Measurements from ENCODE around the gene PPARD. TPM values are rescaled to one million over a fixed set of nuclear protein-coding genes. Genes with fewer than 3 reads are reported as not detected.

Gene PPARD
- polyA plus RNA-seq, 4 donors = 20.5 to 30.5 (median 26.6) TPM

GRCh38 chr6:35351422-35351821, 9.1 kb downstream of the PPARD start:
- no peak for DNase-seq (ENCODE audit: low read depth in 4 of 4, low spot score in 2 of 4)

GRCh38 chr6:35352735-35353134, 10.4 kb downstream of the PPARD start:
- no peak for DNase-seq (ENCODE audit: low read depth in 4 of 4, low spot score in 2 of 4)

GRCh38 chr6:35354361-35355135, 12.2 kb downstream of the PPARD start:
- DNase-seq (ENCODE audit: low read depth in 4 of 4, low spot score in 2 of 4) = no peak

GRCh38 chr6:35356391-35356790, 14.0 kb downstream of the PPARD start:
- DNase-seq (ENCODE audit: low read depth in 4 of 4, low spot score in 2 of 4) = no peak

GRCh38 chr6:35357677-35358076, 15.3 kb downstream of the PPARD start:
- DNase-seq (ENCODE audit: low read depth in 4 of 4, low spot score in 2 of 4) = no peak

- DNase-seq (ENCODE audit: low read depth in 4 of 4, low spot score in 2 of 4) = no peak
Measured at GRCh38 chr6:35358086-35358485, 15.7 kb downstream of the PPARD start.

- DNase-seq (ENCODE audit: low read depth in 4 of 4, low spot score in 2 of 4) = no peak
Measured at GRCh38 chr6:35359346-35359743, 17.0 kb downstream of the PPARD start.

- DNase-seq (ENCODE audit: low read depth in 4 of 4, low spot score in 2 of 4) = no peak
Measured at GRCh38 chr6:35359744-35360348, 17.5 kb downstream of the PPARD start.

GRCh38 chr6:35360349-35361138, 18.2 kb downstream of the PPARD start:
- no peak for DNase-seq (ENCODE audit: low read depth in 4 of 4, low spot score in 2 of 4)

GRCh38 chr6:35362200-35362599, 19.8 kb downstream of the PPARD start:
- no peak for DNase-seq (ENCODE audit: low read depth in 4 of 4, low spot score in 2 of 4)

GRCh38 chr6:35363293-35363750, 21.0 kb downstream of the PPARD start:
- peak in 1 of 4 donors; percentile 63 for DNase-seq (ENCODE audit: low read depth in 4 of 4, low spot score in 2 of 4)

GRCh38 chr6:35365594-35366203, 23.3 kb downstream of the PPARD start:
- DNase-seq (ENCODE audit: low read depth in 4 of 4, low spot score in 2 of 4) = no peak

GRCh38 chr6:35366204-35366596, 23.8 kb downstream of the PPARD start:
- DNase-seq (ENCODE audit: low read depth in 4 of 4, low spot score in 2 of 4) = no peak

- no peak for DNase-seq (ENCODE audit: low read depth in 4 of 4, low spot score in 2 of 4)
Measured at GRCh38 chr6:35367646-35368037, 25.3 kb downstream of the PPARD start.

- DNase-seq (ENCODE audit: low read depth in 4 of 4, low spot score in 2 of 4) = no peak
Measured at GRCh38 chr6:35368038-35368887, 25.9 kb downstream of the PPARD start.

GRCh38 chr6:35370124-35370741, 27.9 kb downstream of the PPARD start:
- no peak for DNase-seq (ENCODE audit: low read depth in 4 of 4, low spot score in 2 of 4)

- DNase-seq (ENCODE audit: low read depth in 4 of 4, low spot score in 2 of 4) = no peak
Measured at GRCh38 chr6:35370785-35371493, 28.6 kb downstream of the PPARD start.

- no peak for DNase-seq (ENCODE audit: low read depth in 4 of 4, low spot score in 2 of 4)
Measured at GRCh38 chr6:35371494-35372262, 29.3 kb downstream of the PPARD start.
